Frontal cortex (tissue), 4 donors: ENCODE results near the gene TLCD2. TPM values are rescaled to one million over a fixed set of nuclear protein-coding genes. Genes with fewer than 3 reads are reported as not detected.
"Not testable (repeated sequence)": the region's sequence is repeated elsewhere in the genome, so short reads cannot be mapped to it uniquely, and the experiment has no call there.

Source experiments
- DNase-seq, 2 donors: peaks; one replicate each; pipeline ENCODE4 v3.0.0; 2012; ENCODE audit warnings: low spot score in 2 of 2
- FAIRE-seq: peaks from 2 replicates; lab custom pipeline; 2012; peaks lifted over from hg19 to GRCh38; lab: Jason Lieb, UNC
- total RNA-seq: library from RNA; depleted of rRNA; stranded (reverse); fragments of >200 nt; gene quantifications from one replicate; pipeline ENCODE4 v1.2.3, GENCODE V29; 2014
- donor health status: control.
- donor health status: control.
- donor health status: control.

Gene TLCD2
- total RNA-seq, 1 donor from 2014 or later = 0.41 TPM

DNA sequence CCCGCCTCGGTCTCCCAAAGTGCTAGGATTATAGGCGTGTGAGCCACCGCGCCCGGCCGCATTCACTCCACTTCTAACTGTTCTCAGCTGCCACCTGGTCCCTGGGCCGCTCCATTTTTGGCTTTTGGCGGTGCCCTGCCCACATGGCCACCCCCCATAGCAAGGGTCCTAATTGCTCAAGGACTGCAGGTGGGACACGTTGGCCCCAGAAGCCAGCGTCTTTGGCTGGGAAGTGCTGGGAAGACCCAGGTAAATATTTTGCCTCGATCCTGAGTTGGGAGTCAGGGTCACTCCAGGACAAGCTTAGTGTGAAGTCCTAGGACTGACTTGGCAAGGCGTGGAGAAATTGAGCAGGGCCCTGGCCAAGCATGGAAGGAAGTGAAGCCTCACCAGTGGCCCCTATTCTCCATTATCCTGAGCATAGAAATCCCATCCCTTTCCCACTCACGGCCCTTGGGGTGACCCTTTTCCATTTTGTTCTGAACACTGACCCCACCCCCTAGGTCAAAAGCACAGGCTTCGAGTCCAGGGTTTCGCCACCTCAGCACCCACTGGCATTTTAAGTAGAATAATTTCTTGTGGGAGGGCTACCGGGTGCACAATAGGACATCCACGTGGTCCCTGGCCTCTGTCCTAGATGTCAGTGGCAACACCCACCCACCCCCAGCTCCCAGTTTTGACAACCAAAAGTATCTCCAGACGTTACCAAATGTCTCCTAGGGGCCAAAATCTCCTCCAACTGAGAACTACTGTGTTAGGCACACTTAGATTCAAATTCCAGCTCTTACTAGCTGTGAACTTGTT is 8.4 kb upstream of the TLCD2 start:
- FAIRE-seq (no peak), DNase-seq (no peak)

DNA sequence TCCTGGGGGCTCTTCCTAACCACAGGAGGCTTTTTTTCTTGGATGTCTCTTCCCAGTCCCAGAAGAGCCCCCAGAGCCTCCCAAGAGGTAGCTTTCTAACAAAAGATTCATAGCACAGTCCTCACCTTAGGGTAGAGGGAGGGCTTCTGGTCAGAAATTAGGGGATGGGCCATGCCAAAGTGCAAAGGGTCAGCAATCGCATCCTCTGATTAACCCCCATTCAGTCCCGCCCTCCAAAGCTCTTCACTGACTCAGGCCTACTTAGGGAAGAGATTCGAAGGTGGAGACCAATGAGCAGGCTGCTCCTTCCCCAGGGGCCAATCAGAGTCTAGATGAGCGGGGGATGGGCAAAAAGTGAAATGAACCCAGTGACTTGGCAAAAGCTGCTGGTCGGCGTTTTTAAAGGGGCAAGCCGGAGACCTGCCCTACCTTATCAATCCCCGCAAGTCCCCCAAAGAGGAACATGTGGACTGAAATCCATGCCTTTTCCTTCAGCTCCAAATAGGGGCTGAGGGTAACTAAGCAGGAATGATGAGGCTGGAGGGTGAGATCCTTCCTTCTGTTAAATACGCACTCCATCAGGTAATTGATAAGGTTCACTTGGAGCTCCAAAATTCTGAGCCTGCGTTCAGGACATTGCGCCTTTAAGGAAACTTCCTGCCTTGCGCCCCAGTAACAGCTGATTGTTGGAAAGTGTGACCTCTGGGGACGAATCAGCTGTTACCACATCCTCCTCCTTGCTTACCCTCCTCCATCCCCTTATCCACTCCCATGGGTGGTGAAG is 6.9 kb upstream of the TLCD2 start:
- DNase-seq (peak; percentile 83 to 84), FAIRE-seq (no peak)

DNA sequence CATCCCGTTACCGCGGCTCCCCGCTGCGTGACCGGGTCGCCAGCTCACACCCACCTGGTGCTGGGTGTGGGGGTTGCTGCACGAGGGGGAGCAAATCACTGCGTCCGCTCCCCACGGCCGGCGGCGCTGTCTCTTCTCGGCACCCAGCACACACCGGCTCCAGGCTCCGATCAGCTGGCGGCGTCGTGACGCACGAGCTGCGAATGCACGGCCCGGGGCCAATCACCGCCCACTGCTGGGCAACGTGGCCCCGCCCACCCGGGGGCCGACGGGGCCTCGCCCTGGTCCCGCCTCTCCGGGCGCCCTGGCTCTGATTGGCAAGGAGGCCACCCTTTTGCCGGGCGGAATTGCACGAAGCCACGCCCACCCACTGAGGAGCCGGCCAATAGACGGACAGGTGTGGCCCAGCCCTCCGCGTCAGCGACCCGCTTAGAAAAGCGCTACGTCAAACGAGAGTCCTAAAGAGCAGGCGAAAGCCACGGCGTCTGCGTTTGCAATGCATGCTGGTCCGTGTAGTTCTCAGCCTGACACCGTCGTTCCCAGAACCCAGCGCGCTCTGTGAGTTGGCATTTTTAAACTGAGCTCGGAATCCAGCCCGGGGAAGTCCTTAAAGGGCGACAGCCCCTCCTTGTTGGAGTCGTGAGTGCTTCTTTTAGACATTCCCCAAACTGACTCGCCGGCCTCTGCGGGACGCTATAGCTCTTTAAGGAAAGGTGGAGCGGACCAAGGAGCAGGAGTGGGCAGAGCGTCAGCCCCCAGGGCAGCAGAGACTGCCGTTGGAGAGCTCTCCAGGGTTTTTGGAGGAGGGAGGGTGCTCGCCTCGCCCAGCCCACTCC is 6.1 kb upstream of the TLCD2 start:
- DNase-seq (peak; percentile 99 to 100), FAIRE-seq (peak; percentile 96)

DNA sequence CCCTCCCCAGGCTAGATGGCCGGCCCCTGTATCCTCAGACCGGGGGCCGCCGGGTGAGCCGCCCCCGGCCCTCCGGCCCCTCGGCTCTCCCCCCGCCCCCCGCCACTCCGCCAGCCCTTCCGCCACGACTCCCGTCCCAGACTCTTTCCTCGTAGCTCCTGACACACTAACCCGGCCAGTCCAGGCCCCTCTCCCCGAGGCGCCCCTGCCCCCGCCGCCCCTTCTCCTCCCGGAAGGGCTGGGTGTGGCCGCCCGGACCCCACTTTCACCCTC is 5.6 kb upstream of the TLCD2 start:
- no peak for DNase-seq
- no peak for FAIRE-seq

DNA sequence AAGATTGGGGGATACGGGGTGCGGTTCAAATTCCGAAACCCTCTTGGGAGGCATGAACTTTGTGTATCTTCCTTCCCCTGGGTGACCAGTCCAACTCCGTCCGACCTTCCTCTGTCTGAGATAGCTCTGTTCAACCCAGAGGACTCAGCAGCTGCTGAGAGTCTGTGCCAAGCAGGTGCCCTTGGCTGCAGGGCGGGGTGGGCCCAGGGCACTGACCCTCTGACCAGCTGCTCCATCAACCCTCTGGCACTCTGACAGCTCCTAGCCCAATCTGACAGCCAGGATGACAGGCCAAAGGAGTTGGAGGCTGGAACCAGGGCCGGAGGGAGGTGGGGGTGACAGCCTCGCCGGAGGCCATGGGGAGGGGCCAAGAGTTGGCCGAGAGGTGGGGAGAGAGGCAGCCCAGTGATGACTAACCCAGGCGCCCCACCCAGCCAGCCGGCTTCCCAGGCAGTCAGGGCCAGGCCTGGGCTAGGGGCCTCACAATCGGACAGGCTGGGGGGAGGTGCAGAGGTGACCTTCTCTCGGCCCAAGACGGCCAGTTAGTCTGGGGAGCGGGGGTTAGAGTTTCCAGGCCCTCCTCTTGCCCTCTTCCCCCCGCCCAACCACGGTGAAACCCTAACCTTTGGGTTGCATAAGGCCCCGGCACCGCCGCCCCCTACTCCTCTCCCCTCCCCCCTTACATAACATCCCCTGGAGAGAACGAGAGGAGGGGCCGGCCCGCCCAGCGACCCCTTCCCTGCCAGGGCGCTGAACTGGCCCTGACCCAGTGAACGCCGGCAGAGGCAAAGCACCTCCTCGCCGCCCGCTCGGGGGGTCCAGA is 5.0 kb upstream of the TLCD2 start:
- FAIRE-seq = no peak

DNA sequence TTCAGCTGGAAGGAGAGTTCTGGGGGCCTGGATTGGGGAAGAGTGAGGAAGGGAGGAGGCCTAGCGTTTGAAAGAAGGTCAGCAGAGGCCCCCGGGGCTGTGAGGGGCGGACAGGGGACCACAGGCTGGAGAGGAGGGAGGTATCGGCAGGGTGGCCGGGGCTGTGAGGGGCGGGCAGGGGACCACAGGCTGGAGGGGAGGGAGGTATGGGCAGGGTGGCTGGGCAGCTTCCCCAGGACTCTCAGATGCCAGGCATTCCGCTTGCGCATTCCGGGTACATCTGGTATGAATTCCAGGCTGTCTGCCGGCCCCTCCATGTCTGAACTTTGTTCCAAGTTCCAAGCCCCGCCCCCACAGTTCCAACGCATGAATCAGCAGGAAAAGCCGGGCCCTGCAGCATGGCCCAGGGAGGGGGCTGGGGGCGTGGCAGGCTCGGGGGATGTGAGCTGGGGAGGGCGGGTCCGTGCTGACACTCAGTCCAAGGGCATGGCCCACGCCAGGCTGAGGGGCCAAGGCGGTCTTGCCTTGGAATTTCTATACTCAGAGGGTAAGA is 4.3 kb upstream of the TLCD2 start:
- no peak for FAIRE-seq
- peak; percentile 72 to 74 for DNase-seq

More for the DNA sequence above, 5.0 kb upstream of the TLCD2 start:
- peak in 1 of 2 donors; percentile 79 for DNase-seq

DNA sequence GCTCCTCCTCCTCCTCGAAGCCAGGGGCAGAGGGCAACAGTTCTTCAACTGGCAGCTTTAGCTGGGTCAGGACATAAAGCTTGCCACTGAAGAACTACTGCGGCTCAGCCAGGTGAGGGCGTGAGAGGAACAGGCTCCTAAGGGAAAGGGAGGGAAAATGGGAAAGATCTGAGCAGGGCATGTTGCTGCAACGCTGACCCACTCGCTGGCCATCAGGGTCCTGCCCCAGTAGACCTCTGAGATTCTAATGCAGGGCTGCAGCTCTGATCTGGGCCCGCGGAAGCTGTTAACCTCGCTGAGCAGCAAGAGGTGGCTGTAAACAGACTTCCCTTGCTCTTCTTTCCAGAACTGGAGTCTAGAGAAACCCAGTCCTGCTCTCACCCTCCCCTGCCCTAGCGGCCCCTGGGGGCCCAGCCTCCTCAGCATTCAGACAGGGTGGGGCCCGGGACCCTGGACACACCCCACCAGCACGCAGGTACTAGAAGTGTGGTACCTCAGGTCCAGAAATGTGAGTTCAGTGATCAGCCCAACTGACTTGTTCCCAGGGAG is 3.8 kb upstream of the TLCD2 start:
- FAIRE-seq (no peak), DNase-seq (no peak)

DNA sequence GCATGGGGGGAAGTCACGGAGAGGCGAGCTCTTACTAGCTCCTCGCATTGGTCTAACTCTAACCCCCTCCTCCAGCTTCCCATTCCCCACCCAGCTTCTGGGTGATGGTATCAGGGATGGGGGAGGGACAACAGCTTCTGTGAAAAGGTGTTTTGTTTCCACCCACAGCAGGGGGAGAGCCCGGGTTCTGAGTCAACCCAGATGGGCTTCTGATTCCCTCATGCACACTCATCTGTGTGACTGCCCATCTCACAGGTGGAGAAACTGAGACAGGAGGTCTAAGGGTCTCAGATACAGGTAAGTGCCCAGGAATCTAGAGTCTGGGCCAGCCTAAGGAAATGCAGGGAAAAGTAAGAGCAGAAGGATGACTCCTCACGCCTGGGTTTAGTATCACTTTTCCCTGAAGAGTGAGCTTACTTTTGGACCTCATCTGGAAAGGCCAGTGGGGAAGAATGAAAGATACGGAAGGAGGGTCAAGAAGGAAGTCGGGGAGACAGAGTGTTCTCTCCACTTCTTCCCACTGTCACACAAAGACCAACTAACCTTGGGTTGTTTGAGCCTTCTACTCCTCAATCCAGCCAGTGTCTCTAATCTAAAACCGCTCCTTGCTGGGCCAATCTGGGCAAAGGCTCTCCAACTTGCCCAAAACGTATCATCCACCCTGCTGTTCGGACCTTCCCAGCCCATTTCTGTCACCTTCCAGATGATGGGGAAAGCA is 3.1 kb upstream of the TLCD2 start:
- DNase-seq = no peak
- no peak for FAIRE-seq

DNA sequence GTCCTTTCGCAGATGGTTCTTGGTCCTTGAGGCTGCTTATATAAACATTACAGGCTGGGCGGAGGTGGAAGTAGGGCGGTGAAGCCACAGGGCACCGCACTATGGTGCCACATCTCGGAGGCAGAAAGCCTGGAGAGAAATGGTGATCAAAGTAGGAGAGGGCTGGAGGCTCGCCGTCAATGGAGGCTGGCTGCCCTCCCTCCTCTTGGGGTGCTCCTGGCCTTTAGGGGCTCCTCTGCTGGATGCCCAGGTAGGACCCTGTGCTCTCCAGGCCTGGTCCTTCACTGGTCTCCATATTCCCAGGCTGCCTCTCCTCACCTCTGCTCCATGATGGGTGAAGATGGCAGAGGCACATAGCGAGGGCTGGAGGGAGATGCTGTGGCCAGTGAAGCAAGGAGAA is 2.1 kb upstream of the TLCD2 start:
- FAIRE-seq (no peak), DNase-seq (no peak)

DNA sequence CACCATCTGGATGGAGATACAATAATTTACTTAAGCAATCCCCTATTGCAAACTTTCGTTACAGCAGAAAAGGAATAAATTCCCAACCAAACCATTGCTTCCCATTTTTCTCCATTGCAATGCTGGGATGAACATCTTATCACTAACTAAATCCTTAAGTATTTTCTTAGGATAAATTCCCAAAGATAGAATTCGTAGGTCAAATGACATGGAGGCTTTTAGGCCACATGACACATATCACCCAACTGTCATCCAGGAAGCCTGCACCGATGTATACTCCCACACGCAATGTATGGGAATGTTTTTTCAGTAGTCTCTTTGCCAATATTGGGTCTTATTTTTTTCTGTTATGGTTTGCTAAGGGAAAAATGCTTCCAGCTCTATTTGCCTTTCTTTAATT is 1.6 kb upstream of the TLCD2 start:
- DNase-seq (peak in 1 of 2 donors; percentile 13), FAIRE-seq (no peak)

DNA sequence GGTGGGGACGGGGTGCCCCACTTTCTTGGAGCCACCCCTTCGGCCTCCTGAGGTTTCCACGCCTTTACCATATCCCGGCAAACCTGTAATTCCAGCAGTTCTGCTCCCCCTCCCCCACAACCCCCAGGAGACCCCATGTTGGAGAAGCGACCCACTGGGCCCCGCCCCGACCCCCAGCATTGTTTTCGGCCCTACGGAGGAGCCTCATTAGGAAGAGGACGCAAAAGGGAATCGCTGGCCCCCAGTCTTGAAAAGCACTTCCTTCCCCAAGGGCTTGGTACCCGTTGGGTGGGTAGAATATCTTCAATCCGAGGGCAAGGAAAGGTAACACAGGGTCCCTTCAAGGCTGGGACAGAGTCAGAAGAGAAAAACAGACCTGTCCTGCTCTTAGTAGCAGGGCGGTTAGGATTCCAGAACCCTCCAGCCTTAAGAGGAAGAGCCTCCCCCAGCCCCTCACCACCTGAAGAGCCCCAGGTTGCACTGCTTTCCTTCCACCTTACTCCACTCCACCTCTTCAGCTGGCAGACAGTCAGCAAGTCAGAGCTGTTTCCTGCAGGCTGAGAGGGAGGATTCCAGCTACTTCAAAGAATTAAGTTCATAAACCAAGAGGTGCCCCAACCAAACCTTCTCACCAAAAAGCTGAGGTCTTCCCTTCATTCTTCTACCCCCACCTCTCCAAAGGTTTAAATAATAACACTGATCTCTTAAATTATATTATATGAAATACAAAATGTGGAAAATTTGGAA is 803 bp upstream of the TLCD2 start:
- DNase-seq (peak in 1 of 2 donors; percentile 24), FAIRE-seq (no peak)

DNA sequence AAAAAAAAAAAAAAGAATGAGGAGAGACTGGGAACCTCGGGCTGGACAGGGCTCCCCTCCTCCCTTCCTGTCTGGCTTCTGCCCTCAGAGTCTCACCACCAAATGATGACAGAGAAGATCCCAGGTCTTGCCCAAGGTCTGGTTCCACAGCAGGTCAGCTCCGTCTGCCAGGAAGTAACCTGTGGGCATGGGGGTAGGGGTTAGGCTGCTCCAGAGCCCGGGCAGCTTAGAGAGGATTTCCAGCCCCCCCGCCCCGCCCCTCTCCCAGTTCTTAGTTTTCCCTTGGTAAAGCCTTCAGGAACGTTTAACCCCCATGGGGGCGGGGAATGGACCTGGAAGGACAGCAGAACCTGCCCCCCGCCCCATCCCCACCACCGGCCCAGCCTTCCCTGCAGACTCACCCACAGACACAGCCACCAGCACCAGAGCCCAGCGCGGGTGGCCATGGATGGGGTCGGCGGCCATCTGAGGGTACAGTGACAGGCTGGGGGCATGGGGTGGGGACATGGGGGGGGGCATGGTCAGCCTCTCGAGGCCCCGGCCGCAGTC is 700 bp downstream of the TLCD2 start:
- no peak for FAIRE-seq
- DNase-seq = no peak

DNA sequence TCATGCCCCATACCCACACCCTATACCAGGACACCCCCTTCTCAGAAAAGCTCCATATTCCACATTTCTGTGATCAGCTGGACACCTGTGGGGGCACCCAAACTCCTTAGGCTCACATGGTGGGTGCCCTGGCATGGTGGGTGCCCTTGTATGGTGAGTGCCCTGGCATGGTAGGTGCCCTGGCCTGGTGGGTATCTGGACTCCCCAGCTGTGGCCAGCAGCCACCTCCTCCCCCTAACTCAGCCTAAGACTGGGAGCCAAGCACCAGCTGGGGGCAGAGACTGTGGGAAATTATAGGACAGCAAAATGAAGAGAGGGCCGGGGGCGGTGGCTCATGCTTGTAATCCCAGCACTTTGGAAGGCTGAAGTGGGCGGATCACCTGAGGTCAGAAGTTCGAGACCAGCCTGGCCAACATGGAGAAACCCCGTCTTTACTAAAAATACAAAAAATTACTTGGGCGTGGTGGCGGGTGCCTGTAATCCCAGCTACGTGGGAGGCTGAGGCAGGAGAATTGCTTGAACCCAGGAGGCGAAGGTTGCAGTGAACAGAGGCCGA is 1.3 kb downstream of the TLCD2 start:
- not testable (repeated sequence) for FAIRE-seq

DNA sequence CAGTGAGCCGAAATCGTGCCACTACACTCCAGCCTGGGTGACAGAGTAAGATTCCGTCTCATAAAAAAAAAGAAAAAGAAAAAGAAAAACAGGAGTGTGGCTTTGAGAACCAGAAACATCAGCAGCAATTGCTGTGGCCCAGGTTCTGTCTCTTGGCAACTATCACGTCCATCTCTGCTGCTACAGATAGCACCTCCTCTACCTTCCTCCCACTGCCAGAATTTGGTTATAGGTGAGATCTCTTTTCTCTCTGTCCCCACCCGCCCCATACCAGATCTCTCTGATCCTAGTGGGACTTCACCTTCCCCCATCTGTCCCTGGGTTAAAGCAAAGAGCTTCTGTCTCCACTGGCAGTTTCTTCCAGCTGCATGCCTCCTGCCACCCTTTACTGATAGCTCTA is 3.1 kb downstream of the TLCD2 start:
- FAIRE-seq = no peak
- DNase-seq = no peak

More for the DNA sequence above, 1.3 kb downstream of the TLCD2 start:
- DNase-seq = not testable (repeated sequence)

DNA sequence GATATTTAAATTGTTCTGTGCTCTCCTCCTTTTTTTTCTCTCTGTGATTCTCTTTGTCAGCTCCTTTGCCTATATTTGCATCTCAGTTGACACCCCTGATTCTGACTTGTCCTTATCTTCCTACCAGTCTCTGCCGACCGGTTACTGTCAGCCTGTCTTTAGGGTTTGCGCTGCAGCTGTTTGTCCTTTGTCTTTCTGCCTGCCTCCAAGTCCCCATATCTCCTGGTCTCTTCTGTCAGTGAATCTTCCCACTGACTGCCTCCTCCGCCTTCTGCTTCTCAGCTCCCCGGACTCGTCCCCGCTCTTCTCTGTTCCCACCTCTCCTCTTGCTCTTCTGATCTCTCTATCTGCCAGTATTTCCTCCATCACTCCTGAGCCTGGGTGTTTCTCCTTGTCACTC is 5.2 kb downstream of the TLCD2 start:
- FAIRE-seq = no peak
- no peak for DNase-seq

DNA sequence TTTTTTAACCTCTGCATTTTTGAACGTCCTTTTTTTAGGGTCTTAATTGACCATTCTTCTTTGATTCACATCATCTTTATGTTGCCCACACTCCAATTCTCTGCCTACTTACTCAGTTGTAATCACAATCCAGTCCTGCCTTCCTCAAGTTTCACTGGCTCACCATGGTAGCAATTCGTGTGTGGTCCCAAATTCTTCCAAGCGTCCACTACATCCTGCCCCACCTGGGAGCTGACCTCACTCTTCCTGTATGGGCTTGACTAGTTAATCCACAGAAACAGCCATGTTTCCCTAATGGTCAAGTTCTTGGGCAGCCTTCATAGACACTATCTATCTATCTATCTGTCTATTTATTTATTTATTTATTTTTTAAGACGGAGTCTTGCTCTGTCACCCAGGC is 7.1 kb downstream of the TLCD2 start:
- no peak for FAIRE-seq

DNA sequence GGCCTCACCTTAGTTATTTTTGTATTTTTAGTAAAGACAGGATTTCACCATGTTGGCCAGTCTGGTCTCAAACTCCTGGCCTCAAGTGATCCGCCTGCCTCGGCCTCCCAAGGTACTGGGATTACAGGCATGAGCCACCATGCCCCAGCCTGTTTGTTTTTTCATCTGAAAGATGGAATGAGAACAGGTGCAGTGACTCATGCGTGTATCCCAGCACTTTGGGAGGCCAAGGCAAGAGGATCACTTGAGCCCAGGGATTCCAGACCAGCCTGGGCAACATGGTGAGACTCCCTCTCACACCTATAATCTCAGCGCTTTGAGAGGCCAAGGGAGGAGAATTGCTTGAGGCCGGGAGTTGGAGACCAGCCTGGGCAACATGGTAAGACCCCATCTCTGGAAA is 10.3 kb downstream of the TLCD2 start:
- not testable (repeated sequence) for DNase-seq, FAIRE-seq

More for the DNA sequence above, 7.1 kb downstream of the TLCD2 start:
- no peak for DNase-seq
